Suprapubic skin (tissue), 3 donors: ENCODE measurements around the gene E4F1.

Source experiments
- CTCF ChIP-seq, 2 donors: fragments of 200-600 bp in 1 of 2; fragments of 450-650 bp in 1 of 2; sonication (generic) in 1 of 2; IDR thresholded peaks; one replicate each; pipeline ENCODE4 v1.5.1; 2016 to 2019; ENCODE audit warnings: antibody characterized with exemption in 2 of 2, mild to moderate bottlenecking in 1 of 2, moderate library complexity in 1 of 2
- POLR2A ChIP-seq, 2 donors: fragments of 450-650 bp; IDR thresholded peaks; one replicate each; pipeline ENCODE4 v1.6.1; 2017; ENCODE audit warnings: antibody characterized with exemption in 2 of 2, mild to moderate bottlenecking in 2 of 2, moderate library complexity in 2 of 2

- TF ChIP-seq CTCF (IDR thresholded peaks at IDR 0.05), result no peak
- TF ChIP-seq POLR2A (IDR thresholded peaks at IDR 0.05), result no peak
Measured at GRCh38 chr16:2199095-2199494, 24.3 kb upstream of the E4F1 start.
